Measurements from ENCODE around the gene SETD4.

DNA sequence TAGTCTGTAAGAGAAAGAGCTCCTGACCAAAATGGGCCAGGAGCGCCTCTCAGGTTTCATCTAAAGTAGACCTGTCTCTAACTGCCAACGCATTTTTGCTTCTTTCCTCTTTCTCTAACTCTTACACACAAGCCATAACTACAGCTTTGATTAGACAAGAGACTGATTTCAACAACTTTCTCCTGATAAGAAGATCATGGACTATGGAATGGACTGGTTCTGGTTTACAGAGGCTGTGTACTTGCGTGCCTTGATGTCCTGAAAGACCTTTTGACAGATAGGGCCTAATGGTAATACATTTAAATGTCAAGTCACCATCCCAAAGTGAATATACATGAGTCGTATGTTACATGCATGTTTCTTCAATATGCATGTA lies 3.7 kb upstream of the SETD4 start:
- TF ChIP-seq, protein P1, sequence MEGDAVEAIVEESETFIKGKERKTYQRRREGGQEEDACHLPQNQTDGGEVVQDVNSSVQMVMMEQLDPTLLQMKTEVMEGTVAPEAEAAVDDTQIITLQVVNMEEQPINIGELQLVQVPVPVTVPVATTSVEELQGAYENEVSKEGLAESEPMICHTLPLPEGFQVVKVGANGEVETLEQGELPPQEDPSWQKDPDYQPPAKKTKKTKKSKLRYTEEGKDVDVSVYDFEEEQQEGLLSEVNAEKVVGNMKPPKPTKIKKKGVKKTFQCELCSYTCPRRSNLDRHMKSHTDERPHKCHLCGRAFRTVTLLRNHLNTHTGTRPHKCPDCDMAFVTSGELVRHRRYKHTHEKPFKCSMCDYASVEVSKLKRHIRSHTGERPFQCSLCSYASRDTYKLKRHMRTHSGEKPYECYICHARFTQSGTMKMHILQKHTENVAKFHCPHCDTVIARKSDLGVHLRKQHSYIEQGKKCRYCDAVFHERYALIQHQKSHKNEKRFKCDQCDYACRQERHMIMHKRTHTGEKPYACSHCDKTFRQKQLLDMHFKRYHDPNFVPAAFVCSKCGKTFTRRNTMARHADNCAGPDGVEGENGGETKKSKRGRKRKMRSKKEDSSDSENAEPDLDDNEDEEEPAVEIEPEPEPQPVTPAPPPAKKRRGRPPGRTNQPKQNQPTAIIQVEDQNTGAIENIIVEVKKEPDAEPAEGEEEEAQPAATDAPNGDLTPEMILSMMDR (IDR thresholded peaks at IDR 0.05 in 2 of 3, conservative IDR thresholded peaks at IDR 0.05 in 1 of 3; ENCODE audit: borderline replicate concordance in 1 of 3, insufficient read depth in 1 of 3, low read depth in 2 of 3, low read length in 2 of 3) = no peak
- TF ChIP-seq YY1 (IDR thresholded peaks at IDR 0.05; ENCODE audit: extremely low read depth, insufficient replicate concordance, low read depth, low read length) (no peak), EZH2phosphoT487 (IDR thresholded peaks at IDR 0.05; ENCODE audit: borderline replicate concordance) (no peak), SRF (IDR thresholded peaks at IDR 0.05; ENCODE audit: low read depth) (no peak), EGR1 (IDR thresholded peaks at IDR 0.05; ENCODE audit: low read depth) (no peak), ZNF274 (IDR thresholded peaks at IDR 0.05; ENCODE audit: low read depth, low read length) (no peak), ZFX (IDR thresholded peaks at IDR 0.05) (no peak), SIN3A (IDR thresholded peaks at IDR 0.05; ENCODE audit: low read depth) (no peak), CBX3 (IDR thresholded peaks at IDR 0.05; ENCODE audit: low read depth) (no peak), POLR2A (IDR thresholded peaks at IDR 0.05; ENCODE audit: borderline replicate concordance, extremely low read depth, insufficient read depth, insufficient read length) (no peak), CEBPB (IDR thresholded peaks at IDR 0.05; ENCODE audit: low read depth) (no peak)
- TF ChIP-seq, protein P2, sequence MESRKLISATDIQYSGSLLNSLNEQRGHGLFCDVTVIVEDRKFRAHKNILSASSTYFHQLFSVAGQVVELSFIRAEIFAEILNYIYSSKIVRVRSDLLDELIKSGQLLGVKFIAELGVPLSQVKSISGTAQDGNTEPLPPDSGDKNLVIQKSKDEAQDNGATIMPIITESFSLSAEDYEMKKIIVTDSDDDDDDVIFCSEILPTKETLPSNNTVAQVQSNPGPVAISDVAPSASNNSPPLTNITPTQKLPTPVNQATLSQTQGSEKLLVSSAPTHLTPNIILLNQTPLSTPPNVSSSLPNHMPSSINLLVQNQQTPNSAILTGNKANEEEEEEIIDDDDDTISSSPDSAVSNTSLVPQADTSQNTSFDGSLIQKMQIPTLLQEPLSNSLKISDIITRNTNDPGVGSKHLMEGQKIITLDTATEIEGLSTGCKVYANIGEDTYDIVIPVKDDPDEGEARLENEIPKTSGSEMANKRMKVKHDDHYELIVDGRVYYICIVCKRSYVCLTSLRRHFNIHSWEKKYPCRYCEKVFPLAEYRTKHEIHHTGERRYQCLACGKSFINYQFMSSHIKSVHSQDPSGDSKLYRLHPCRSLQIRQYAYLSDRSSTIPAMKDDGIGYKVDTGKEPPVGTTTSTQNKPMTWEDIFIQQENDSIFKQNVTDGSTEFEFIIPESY (IDR thresholded peaks at IDR 0.05; ENCODE audit: extremely low read depth, insufficient replicate concordance, low read length) = no peak
- TF ChIP-seq, protein P3, sequence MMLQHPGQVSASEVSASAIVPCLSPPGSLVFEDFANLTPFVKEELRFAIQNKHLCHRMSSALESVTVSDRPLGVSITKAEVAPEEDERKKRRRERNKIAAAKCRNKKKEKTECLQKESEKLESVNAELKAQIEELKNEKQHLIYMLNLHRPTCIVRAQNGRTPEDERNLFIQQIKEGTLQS (IDR thresholded peaks at IDR 0.05) = no peak
- TF ChIP-seq, protein P4, sequence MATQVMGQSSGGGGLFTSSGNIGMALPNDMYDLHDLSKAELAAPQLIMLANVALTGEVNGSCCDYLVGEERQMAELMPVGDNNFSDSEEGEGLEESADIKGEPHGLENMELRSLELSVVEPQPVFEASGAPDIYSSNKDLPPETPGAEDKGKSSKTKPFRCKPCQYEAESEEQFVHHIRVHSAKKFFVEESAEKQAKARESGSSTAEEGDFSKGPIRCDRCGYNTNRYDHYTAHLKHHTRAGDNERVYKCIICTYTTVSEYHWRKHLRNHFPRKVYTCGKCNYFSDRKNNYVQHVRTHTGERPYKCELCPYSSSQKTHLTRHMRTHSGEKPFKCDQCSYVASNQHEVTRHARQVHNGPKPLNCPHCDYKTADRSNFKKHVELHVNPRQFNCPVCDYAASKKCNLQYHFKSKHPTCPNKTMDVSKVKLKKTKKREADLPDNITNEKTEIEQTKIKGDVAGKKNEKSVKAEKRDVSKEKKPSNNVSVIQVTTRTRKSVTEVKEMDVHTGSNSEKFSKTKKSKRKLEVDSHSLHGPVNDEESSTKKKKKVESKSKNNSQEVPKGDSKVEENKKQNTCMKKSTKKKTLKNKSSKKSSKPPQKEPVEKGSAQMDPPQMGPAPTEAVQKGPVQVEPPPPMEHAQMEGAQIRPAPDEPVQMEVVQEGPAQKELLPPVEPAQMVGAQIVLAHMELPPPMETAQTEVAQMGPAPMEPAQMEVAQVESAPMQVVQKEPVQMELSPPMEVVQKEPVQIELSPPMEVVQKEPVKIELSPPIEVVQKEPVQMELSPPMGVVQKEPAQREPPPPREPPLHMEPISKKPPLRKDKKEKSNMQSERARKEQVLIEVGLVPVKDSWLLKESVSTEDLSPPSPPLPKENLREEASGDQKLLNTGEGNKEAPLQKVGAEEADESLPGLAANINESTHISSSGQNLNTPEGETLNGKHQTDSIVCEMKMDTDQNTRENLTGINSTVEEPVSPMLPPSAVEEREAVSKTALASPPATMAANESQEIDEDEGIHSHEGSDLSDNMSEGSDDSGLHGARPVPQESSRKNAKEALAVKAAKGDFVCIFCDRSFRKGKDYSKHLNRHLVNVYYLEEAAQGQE (IDR thresholded peaks at IDR 0.05; ENCODE audit: low read depth) = no peak
